ENCODE measurements around the gene CAMTA1. TPM values are rescaled to one million over a fixed set of nuclear protein-coding genes. Genes with fewer than 3 reads are reported as not detected.

CAMTA1 gene
- total and polyA plus RNA-seq, 4 donors = 18.0 to 93.5 (median 35.8) TPM

DNA sequence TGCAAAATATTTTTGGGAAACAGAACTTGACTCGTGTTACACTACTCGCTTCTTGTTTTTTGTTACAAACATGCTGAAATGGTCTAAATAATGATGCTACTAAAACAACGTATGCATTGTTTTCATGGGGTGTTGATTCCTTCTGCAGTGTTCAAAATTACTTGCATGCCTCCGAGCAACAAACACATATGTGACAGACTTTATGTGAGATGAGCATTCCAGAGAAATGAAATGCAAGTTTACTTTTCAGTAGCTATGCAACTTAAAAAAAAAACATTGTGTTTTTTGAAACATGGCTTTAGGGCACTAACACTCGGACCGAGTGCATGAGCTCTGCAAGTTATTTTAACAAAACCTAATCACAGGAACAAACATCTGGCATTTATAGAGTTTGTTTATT lies 84.8 kb downstream of the CAMTA1 start:
- H3K36me3 ChIP-seq (ENCODE audit: control insufficient read depth in 4 of 4, insufficient read depth in 3 of 4, low read depth in 1 of 4, low read length in 3 of 4) = no peaks in the 10 kb centered on the region
- no peaks in the 10 kb centered on the region for H3K9me3 ChIP-seq (ENCODE audit: control insufficient read depth in 4 of 4, low read length in 3 of 4)
- peaks cover 0 to 8% (median 2%) of the 10 kb centered on the region in 4 donors for H3K4me1 ChIP-seq (ENCODE audit: control insufficient read depth in 4 of 4, insufficient read depth in 4 of 4, low read length in 3 of 4)
- no peak overlapping the region for H3K4me3 ChIP-seq (ENCODE audit: low read depth in 1 of 3, low read length in 3 of 3)
- TF ChIP-seq, protein P1, sequence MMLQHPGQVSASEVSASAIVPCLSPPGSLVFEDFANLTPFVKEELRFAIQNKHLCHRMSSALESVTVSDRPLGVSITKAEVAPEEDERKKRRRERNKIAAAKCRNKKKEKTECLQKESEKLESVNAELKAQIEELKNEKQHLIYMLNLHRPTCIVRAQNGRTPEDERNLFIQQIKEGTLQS (IDR thresholded peaks at IDR 0.05) = no peak
- TF ChIP-seq, protein P2, sequence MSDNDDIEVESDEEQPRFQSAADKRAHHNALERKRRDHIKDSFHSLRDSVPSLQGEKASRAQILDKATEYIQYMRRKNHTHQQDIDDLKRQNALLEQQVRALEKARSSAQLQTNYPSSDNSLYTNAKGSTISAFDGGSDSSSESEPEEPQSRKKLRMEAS (IDR thresholded peaks at IDR 0.05) = no peak
- TF ChIP-seq FOXA1 (IDR thresholded peaks at IDR 0.05) = no peak
- no peak for TF ChIP-seq FOXA2 (IDR thresholded peaks at IDR 0.05)
- H3K27me3 ChIP-seq (ENCODE audit: control insufficient read depth in 4 of 4, insufficient read depth in 4 of 4, low read length in 3 of 4) = no peaks in the 10 kb centered on the region
- H3K9ac ChIP-seq (ENCODE audit: low read depth in 1 of 2, low read length in 2 of 2) = no peak overlapping the region
- H3K27ac ChIP-seq (ENCODE audit: low read depth in 1 of 2, low read length in 2 of 2) = no peak overlapping the region
- 77% methylated on average over 6 of the region's 6 CpGs for WGBS
- DNase-seq (ENCODE audit: low spot score) = no peak

DNA sequence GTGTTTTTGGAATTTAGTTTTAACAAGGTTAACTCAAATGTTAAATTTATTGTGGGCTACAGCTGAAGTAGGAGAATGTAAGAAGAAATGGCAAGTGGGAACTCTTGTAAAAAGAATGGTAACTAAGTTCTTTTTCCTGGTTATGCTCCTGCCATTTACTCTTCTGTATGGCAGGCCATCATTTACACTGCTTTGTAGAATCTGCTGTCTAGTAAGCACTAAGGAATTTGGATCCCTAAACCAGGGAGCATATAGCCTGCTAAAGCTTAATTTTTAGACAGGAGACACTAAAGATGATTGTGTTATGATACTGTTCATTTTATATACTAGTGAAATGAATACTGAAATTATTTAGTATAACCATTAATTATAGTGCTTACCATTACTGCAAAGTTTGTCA lies 85.3 kb downstream of the CAMTA1 start:
- no peak overlapping the region for H3K27ac ChIP-seq (ENCODE audit: low read depth in 1 of 2, low read length in 2 of 2)
- TF ChIP-seq NR2F2 (IDR thresholded peaks at IDR 0.05) (no peak), HNF4A (conservative IDR thresholded peaks at IDR 0.05) (no peak), SP1 (IDR thresholded peaks at IDR 0.05) (no peak), TAF1 (conservative IDR thresholded peaks at IDR 0.05) (no peak), RXRA (IDR thresholded peaks at IDR 0.05) (no peak), JUND (IDR thresholded peaks at IDR 0.05) (no peak), HNF4G (IDR thresholded peaks at IDR 0.05) (no peak), FOXA2 (IDR thresholded peaks at IDR 0.05) (no peak), FOXA1 (IDR thresholded peaks at IDR 0.05) (no peak), RAD21 (IDR thresholded peaks at IDR 0.05) (no peak), GABPA (IDR thresholded peaks at IDR 0.05 in 1 of 2, conservative IDR thresholded peaks at IDR 0.05 in 1 of 2) (no peak), EGR1 (IDR thresholded peaks at IDR 0.05; ENCODE audit: low read depth in 2 of 2) (no peak), YY1 (IDR thresholded peaks at IDR 0.05) (no peak)
- TF ChIP-seq, protein P2 (IDR thresholded peaks at IDR 0.05) = no peak
- TF ChIP-seq, protein P3, sequence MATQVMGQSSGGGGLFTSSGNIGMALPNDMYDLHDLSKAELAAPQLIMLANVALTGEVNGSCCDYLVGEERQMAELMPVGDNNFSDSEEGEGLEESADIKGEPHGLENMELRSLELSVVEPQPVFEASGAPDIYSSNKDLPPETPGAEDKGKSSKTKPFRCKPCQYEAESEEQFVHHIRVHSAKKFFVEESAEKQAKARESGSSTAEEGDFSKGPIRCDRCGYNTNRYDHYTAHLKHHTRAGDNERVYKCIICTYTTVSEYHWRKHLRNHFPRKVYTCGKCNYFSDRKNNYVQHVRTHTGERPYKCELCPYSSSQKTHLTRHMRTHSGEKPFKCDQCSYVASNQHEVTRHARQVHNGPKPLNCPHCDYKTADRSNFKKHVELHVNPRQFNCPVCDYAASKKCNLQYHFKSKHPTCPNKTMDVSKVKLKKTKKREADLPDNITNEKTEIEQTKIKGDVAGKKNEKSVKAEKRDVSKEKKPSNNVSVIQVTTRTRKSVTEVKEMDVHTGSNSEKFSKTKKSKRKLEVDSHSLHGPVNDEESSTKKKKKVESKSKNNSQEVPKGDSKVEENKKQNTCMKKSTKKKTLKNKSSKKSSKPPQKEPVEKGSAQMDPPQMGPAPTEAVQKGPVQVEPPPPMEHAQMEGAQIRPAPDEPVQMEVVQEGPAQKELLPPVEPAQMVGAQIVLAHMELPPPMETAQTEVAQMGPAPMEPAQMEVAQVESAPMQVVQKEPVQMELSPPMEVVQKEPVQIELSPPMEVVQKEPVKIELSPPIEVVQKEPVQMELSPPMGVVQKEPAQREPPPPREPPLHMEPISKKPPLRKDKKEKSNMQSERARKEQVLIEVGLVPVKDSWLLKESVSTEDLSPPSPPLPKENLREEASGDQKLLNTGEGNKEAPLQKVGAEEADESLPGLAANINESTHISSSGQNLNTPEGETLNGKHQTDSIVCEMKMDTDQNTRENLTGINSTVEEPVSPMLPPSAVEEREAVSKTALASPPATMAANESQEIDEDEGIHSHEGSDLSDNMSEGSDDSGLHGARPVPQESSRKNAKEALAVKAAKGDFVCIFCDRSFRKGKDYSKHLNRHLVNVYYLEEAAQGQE (IDR thresholded peaks at IDR 0.05) = no peak
- TF ChIP-seq, protein P4, sequence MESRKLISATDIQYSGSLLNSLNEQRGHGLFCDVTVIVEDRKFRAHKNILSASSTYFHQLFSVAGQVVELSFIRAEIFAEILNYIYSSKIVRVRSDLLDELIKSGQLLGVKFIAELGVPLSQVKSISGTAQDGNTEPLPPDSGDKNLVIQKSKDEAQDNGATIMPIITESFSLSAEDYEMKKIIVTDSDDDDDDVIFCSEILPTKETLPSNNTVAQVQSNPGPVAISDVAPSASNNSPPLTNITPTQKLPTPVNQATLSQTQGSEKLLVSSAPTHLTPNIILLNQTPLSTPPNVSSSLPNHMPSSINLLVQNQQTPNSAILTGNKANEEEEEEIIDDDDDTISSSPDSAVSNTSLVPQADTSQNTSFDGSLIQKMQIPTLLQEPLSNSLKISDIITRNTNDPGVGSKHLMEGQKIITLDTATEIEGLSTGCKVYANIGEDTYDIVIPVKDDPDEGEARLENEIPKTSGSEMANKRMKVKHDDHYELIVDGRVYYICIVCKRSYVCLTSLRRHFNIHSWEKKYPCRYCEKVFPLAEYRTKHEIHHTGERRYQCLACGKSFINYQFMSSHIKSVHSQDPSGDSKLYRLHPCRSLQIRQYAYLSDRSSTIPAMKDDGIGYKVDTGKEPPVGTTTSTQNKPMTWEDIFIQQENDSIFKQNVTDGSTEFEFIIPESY (IDR thresholded peaks at IDR 0.05) = no peak
- TF ChIP-seq, protein P5, sequence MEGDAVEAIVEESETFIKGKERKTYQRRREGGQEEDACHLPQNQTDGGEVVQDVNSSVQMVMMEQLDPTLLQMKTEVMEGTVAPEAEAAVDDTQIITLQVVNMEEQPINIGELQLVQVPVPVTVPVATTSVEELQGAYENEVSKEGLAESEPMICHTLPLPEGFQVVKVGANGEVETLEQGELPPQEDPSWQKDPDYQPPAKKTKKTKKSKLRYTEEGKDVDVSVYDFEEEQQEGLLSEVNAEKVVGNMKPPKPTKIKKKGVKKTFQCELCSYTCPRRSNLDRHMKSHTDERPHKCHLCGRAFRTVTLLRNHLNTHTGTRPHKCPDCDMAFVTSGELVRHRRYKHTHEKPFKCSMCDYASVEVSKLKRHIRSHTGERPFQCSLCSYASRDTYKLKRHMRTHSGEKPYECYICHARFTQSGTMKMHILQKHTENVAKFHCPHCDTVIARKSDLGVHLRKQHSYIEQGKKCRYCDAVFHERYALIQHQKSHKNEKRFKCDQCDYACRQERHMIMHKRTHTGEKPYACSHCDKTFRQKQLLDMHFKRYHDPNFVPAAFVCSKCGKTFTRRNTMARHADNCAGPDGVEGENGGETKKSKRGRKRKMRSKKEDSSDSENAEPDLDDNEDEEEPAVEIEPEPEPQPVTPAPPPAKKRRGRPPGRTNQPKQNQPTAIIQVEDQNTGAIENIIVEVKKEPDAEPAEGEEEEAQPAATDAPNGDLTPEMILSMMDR (IDR thresholded peaks at IDR 0.05; ENCODE audit: low read depth, low read length, missing input control) = no peak
- TF ChIP-seq, protein P1 (IDR thresholded peaks at IDR 0.05) = no peak
- no peak overlapping the region for H3K9ac ChIP-seq (ENCODE audit: low read depth in 1 of 2, low read length in 2 of 2)

More for the DNA sequence above, 85.3 kb downstream of the CAMTA1 start:
- no peaks in the 10 kb centered on the region for H3K9me3 ChIP-seq (ENCODE audit: control insufficient read depth in 4 of 4, low read length in 3 of 4)
- peaks cover 0 to 1% (median 0%) of the 10 kb centered on the region in 4 donors for H3K36me3 ChIP-seq (ENCODE audit: control insufficient read depth in 4 of 4, insufficient read depth in 3 of 4, low read depth in 1 of 4, low read length in 3 of 4)
- no peak overlapping the region for H3K4me3 ChIP-seq (ENCODE audit: low read depth in 1 of 3, low read length in 3 of 3)
- no peaks in the 10 kb centered on the region for H3K27me3 ChIP-seq (ENCODE audit: control insufficient read depth in 4 of 4, insufficient read depth in 4 of 4, low read length in 3 of 4)
- peaks cover 0 to 8% (median 2%) of the 10 kb centered on the region in 4 donors for H3K4me1 ChIP-seq (ENCODE audit: control insufficient read depth in 4 of 4, insufficient read depth in 4 of 4, low read length in 3 of 4)
- DNase-seq (ENCODE audit: low spot score) = no peak

Measured in liver (tissue), 9 donors.